Liver (tissue), 3 donors: ENCODE measurements around the gene CD46.

Source experiments
- EGR1 ChIP-seq, 2 donors: IDR thresholded peaks; 2 replicates each; pipeline ENCODE4 v1.6.1; 2016 to 2018; ENCODE audit warnings: antibody characterized with exemption in 2 of 2, low read depth in 2 of 2
- FOXA1 ChIP-seq: IDR thresholded peaks from 2 replicates; pipeline ENCODE4 v1.6.1; 2016; ENCODE audit warnings: antibody characterized with exemption
- GABPA ChIP-seq, 2 donors: IDR thresholded peaks in 1 of 2; conservative IDR thresholded peaks in 1 of 2; 2 replicates each; pipeline ENCODE4 v1.6.1; 2016; ENCODE audit warnings: antibody characterized with exemption in 2 of 2, mild to moderate bottlenecking in 1 of 2, moderate library complexity in 1 of 2
- JUND ChIP-seq, 2 donors: IDR thresholded peaks; 2 replicates each; pipeline ENCODE4 v1.6.1; 2016; ENCODE audit warnings: antibody characterized with exemption in 2 of 2
- RAD21 ChIP-seq, 2 donors: IDR thresholded peaks; 2 replicates each; pipeline ENCODE4 v1.6.1; 2016; ENCODE audit warnings: antibody characterized with exemption in 2 of 2, mild to moderate bottlenecking in 2 of 2
- RXRA ChIP-seq, 2 donors: IDR thresholded peaks; 2 replicates each; pipeline ENCODE4 v1.6.1; 2017 to 2018; ENCODE audit warnings: antibody characterized with exemption in 2 of 2, mild to moderate bottlenecking in 1 of 2
- SP1 ChIP-seq: IDR thresholded peaks from 2 replicates; pipeline ENCODE4 v1.6.1; 2018; ENCODE audit warnings: antibody characterized with exemption, mild to moderate bottlenecking
- TAF1 ChIP-seq: conservative IDR thresholded peaks from 2 replicates; pipeline ENCODE4 v1.6.1; 2016; ENCODE audit warnings: antibody characterized with exemption, mild to moderate bottlenecking
- YY1 ChIP-seq: IDR thresholded peaks from 2 replicates; pipeline ENCODE4 v1.6.1; 2016; ENCODE audit warnings: antibody characterized with exemption, mild to moderate bottlenecking
- TF ChIP-seq, protein P1 (sequence below): fragments of 150-350 bp; IDR thresholded peaks from 2 replicates; pipeline ENCODE4 v1.5.1; 2017; ENCODE audit warnings: improper control_type of control experiment, low read depth, low read length; ENCODE audit not compliant: missing input control
- TF ChIP-seq, protein P2 (sequence below): IDR thresholded peaks from 2 replicates; pipeline ENCODE4 v1.6.1; 2016; ENCODE audit warnings: antibody characterized with exemption
- TF ChIP-seq, protein P3 (sequence below): IDR thresholded peaks from 2 replicates; pipeline ENCODE4 v1.6.1; 2016; ENCODE audit warnings: antibody characterized with exemption
- TF ChIP-seq, protein P4 (sequence below): IDR thresholded peaks from 2 replicates; pipeline ENCODE4 v1.6.1; 2016; ENCODE audit warnings: antibody characterized with exemption, mild to moderate bottlenecking
- donor health status: healthy.
- donor health status: healthy.

DNA sequence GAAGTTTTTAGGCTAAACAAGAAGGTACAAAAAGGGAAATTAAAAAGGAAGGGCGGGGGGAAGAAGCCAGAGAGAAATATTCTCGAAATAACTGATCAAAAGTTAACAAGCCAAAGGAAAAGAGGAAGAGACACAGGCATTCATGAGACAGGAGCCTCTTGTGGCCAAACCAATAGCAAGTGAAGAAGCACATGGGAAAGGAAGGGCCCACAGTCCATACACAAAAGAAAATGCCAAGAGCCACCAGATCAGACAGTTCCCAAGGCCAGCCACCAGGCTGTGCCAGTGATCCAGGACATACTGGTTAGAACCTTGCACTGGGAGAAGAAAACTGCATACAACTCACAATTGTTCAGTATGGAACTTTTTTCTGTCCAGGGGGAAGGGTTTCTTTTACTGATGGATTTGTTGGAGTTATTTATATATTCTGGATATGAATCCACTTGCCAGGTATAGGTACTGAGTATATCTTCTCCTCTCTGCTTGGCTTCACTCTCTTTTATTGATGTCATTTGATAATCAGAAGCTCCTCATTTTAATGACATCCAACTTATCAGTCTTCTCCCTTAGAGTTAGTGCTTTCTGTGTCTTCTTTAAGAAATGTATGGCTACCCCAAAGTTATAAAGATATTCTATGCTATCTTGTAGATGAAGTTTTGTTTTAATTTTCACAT lies 76.8 kb downstream of the CD46 start:
- TF ChIP-seq JUND (IDR thresholded peaks at IDR 0.05) (no peak), RAD21 (IDR thresholded peaks at IDR 0.05) (peak; percentile 98 to 99), RXRA (IDR thresholded peaks at IDR 0.05) (no peak), EGR1 (IDR thresholded peaks at IDR 0.05; ENCODE audit: low read depth in 2 of 2) (no peak), YY1 (peak; percentile 43), GABPA (IDR thresholded peaks at IDR 0.05 in 1 of 2, conservative IDR thresholded peaks at IDR 0.05 in 1 of 2) (no peak), TAF1 (no peak), SP1 (peak; percentile 45), FOXA1 (no peak)
- TF ChIP-seq, protein P1, sequence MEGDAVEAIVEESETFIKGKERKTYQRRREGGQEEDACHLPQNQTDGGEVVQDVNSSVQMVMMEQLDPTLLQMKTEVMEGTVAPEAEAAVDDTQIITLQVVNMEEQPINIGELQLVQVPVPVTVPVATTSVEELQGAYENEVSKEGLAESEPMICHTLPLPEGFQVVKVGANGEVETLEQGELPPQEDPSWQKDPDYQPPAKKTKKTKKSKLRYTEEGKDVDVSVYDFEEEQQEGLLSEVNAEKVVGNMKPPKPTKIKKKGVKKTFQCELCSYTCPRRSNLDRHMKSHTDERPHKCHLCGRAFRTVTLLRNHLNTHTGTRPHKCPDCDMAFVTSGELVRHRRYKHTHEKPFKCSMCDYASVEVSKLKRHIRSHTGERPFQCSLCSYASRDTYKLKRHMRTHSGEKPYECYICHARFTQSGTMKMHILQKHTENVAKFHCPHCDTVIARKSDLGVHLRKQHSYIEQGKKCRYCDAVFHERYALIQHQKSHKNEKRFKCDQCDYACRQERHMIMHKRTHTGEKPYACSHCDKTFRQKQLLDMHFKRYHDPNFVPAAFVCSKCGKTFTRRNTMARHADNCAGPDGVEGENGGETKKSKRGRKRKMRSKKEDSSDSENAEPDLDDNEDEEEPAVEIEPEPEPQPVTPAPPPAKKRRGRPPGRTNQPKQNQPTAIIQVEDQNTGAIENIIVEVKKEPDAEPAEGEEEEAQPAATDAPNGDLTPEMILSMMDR = peak; percentile 97
- TF ChIP-seq, protein P2, sequence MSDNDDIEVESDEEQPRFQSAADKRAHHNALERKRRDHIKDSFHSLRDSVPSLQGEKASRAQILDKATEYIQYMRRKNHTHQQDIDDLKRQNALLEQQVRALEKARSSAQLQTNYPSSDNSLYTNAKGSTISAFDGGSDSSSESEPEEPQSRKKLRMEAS = peak; percentile 98
- TF ChIP-seq, protein P3, sequence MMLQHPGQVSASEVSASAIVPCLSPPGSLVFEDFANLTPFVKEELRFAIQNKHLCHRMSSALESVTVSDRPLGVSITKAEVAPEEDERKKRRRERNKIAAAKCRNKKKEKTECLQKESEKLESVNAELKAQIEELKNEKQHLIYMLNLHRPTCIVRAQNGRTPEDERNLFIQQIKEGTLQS = no peak
- TF ChIP-seq, protein P4, sequence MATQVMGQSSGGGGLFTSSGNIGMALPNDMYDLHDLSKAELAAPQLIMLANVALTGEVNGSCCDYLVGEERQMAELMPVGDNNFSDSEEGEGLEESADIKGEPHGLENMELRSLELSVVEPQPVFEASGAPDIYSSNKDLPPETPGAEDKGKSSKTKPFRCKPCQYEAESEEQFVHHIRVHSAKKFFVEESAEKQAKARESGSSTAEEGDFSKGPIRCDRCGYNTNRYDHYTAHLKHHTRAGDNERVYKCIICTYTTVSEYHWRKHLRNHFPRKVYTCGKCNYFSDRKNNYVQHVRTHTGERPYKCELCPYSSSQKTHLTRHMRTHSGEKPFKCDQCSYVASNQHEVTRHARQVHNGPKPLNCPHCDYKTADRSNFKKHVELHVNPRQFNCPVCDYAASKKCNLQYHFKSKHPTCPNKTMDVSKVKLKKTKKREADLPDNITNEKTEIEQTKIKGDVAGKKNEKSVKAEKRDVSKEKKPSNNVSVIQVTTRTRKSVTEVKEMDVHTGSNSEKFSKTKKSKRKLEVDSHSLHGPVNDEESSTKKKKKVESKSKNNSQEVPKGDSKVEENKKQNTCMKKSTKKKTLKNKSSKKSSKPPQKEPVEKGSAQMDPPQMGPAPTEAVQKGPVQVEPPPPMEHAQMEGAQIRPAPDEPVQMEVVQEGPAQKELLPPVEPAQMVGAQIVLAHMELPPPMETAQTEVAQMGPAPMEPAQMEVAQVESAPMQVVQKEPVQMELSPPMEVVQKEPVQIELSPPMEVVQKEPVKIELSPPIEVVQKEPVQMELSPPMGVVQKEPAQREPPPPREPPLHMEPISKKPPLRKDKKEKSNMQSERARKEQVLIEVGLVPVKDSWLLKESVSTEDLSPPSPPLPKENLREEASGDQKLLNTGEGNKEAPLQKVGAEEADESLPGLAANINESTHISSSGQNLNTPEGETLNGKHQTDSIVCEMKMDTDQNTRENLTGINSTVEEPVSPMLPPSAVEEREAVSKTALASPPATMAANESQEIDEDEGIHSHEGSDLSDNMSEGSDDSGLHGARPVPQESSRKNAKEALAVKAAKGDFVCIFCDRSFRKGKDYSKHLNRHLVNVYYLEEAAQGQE = no peak
